ENCODE results near the gene STRA6.
"Not testable (repeated sequence)": the region's sequence is repeated elsewhere in the genome, so short reads cannot be mapped to it uniquely, and the experiment has no call there.

STRA6 gene

DNA sequence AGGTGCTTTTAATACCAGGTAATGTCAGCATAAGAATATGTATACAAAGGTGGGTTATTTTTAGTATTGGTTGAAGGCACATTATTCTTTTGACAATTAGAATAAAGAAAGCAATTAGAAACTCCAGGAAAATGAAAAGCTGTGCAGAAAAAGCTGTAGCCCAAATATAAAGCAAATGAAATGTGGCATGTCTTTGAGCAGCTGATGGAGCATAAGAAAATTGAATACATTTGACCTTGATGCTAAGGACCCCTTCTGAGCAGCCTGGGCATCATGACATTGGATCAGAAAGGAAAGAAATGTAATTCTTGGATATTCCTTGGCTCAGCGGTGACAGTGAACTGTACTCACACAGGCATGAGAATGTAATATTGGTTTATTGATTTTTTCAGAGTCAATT lies 37.1 kb downstream of the STRA6 start:
- no peak for DNase-seq (ENCODE audit: low read depth in 2 of 3, low spot score in 2 of 3)

GRCh38 chr15:74162195-74162536 lies 40.4 kb downstream of the STRA6 start:
- not testable (repeated sequence) for DNase-seq (ENCODE audit: low read depth in 2 of 3, low spot score in 2 of 3)

- DNase-seq (ENCODE audit: low read depth in 2 of 3, low spot score in 2 of 3): not testable (repeated sequence)
Measured at GRCh38 chr15:74160390-74160789, 42.2 kb downstream of the STRA6 start.

GRCh38 chr15:74159773-74160172 lies 42.8 kb downstream of the STRA6 start:
- no peak for DNase-seq (ENCODE audit: low read depth in 2 of 3, low spot score in 2 of 3)

GRCh38 chr15:74158855-74159650 lies 43.5 kb downstream of the STRA6 start:
- DNase-seq (ENCODE audit: low read depth in 2 of 3, low spot score in 2 of 3): no peak

GRCh38 chr15:74157868-74158827 lies 44.4 kb downstream of the STRA6 start:
- DNase-seq (ENCODE audit: low read depth in 2 of 3, low spot score in 2 of 3): no peak

GRCh38 chr15:74156678-74157411 lies 45.7 kb downstream of the STRA6 start:
- DNase-seq (ENCODE audit: low read depth in 2 of 3, low spot score in 2 of 3): no peak

GRCh38 chr15:74155766-74156417 lies 46.7 kb downstream of the STRA6 start:
- DNase-seq (ENCODE audit: low read depth in 2 of 3, low spot score in 2 of 3): no peak

- no peak for DNase-seq (ENCODE audit: low read depth in 2 of 3, low spot score in 2 of 3)
Measured at GRCh38 chr15:74147051-74147450, 55.5 kb downstream of the STRA6 start.

GRCh38 chr15:74146277-74146800 lies 56.2 kb downstream of the STRA6 start:
- no peak for DNase-seq (ENCODE audit: low read depth in 2 of 3, low spot score in 2 of 3)

DNA sequence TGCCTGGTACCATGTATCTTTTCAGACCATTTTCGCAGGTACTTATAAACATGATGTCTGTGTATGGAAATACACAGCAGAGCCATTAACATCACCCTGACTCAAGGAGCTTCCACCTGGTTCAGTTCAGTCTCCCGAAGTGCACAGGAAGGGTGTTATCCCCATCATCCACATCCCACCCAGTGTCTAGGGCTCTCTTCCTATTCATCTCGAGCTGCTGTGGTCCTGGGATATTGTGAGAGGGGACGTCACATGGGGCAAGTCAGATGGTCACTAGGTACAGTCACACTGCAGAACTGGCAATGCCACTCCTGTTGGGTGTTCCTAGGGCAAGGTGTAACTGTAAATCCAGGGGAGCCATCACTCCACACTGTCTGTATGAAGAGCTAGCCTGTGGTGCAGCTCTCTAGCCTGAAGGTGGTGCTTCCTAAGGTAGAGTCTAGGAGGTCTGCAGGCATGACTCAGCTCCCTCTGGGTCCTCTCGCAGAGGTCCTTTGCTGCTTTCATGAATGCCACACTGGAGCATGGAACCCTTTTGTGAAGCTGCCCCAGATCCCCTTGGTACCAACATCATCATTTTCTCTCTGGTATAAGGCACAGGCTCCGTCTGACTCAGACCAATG lies 58.3 kb downstream of the STRA6 start:
- DNase-seq (ENCODE audit: low read depth in 2 of 3, low spot score in 2 of 3): no peak

DNA sequence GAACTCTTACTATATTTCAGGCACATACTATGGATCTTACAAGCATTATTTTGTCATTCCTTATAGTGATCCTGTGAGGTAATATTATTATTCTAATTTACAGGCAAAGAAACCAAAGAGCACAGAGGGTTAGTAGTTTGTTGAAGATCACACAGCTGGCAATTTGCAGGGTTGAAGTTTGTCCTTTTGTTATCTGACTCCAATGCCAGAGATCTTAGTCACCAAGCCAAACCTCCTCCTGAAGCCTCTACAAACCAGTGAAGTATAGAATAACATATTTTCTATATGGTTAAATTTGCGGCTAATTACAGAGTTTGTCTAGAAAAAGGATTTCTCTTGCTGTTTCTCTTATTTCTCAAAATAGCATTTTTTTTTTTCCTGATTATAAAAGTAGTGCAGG lies 61.0 kb downstream of the STRA6 start:
- DNase-seq (ENCODE audit: low read depth in 2 of 3, low spot score in 2 of 3): no peak

GRCh38 chr15:74138642-74139041 lies 63.9 kb downstream of the STRA6 start:
- no peak for DNase-seq (ENCODE audit: low read depth in 2 of 3, low spot score in 2 of 3)

- no peak for DNase-seq (ENCODE audit: low read depth in 2 of 3, low spot score in 2 of 3)
Measured at GRCh38 chr15:74137537-74137894, 65.1 kb downstream of the STRA6 start.

DNA sequence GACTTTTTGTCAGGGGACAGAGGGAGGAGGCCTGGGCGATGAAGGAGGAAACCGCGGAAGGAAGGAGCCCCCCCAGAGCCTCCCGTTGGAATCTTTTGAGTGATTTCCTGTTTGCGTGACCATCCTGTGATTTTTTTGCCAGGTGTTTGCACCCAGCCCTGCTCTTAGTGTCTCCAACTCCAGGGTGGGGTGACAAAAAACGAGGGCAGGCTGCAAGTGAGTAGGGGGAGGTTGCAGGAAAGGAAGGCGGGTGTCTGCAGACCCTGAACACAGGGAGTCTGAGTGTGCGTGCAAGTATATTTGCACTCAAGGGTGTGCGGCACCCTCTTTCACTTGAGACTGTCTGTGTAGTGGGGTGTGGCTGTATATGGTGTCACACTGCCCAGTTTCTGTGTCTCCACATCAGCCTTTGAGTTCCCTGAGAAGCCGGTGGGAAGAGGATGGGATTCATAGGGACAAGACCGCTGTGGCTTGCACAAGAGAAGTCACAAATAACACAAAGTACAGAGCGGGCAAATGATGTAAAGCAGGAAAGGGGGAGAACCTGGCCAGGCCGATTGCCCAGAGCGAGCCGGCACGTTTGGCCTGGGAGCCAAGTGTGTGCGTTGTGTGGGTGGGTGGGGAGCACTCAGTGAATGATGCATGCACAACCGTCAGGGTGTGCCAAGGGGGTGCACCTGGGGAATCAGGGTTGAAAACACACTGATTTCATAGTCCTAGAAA lies 65.6 kb downstream of the STRA6 start:
- DNase-seq (ENCODE audit: low read depth in 2 of 3, low spot score in 2 of 3): no peak

DNA sequence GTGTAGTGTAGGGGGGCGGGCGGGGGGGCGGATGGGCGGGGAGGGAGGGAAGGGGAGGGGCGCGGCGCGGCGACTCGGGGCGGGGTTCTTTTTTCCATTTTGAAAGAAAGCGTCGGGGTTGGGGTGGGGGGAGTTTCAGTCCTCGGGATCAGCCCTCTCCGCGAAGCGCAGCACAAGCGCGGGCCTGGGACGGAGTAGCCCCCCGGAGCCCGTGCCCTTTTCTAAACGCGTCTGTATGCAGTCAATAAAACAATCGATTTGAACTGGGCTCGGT lies 66.1 kb downstream of the STRA6 start:
- DNase-seq (ENCODE audit: low read depth in 2 of 3, low spot score in 2 of 3): no peak

GRCh38 chr15:74135041-74135565 lies 67.5 kb downstream of the STRA6 start:
- no peak for DNase-seq (ENCODE audit: low read depth in 2 of 3, low spot score in 2 of 3)

DNA sequence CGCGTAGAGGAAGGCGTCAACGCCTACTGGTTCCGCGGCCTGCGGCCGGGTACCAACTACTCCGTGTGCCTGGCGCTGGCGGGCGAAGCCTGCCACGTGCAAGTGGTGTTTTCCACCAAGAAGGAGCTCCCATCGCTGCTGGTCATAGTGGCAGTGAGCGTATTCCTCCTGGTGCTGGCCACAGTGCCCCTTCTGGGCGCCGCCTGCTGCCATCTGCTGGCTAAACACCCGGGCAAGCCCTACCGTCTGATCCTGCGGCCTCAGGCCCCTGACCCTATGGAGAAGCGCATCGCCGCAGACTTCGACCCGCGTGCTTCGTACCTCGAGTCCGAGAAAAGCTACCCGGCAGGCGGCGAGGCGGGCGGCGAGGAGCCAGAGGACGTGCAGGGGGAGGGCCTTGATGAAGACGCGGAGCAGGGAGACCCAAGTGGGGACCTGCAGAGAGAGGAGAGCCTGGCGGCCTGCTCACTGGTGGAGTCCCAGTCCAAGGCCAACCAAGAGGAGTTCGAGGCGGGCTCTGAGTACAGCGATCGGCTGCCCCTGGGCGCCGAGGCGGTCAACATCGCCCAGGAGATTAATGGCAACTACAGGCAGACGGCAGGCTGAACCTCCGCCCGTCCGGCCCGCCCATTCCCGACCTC lies 68.1 kb downstream of the STRA6 start:
- DNase-seq (ENCODE audit: low read depth in 2 of 3, low spot score in 2 of 3): no peak

DNA sequence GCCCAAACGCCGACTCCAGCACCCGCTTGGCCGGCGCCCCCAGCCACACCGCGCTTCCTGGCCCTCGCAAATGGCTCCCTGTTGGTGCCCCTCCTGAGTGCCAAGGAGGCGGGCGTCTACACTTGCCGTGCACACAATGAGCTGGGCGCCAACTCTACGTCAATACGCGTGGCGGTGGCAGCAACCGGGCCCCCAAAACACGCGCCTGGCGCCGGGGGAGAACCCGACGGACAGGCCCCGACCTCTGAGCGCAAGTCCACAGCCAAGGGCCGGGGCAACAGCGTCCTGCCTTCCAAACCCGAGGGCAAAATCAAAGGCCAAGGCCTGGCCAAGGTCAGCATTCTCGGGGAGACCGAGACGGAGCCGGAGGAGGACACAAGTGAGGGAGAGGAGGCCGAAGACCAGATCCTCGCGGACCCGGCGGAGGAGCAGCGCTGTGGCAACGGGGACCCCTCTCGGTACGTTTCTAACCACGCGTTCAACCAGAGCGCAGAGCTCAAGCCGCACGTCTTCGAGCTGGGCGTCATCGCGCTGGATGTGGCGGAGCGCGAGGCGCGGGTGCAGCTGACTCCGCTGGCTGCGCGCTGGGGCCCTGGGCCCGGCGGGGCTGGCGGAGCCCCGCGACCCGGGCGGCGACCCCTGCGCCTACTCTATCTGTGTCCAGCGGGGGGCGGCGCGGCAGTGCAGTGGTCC lies 68.7 kb downstream of the STRA6 start:
- DNase-seq (ENCODE audit: low read depth in 2 of 3, low spot score in 2 of 3): no peak
